GM18511 (cell line): ENCODE data around the gene RBM39.
"Not testable (repeated sequence)": the region's sequence is repeated elsewhere in the genome, so short reads cannot be mapped to it uniquely, and the experiment has no call there.

ENCODE experiments used
- ATAC-seq: cut with Tn5 transposase; IDR thresholded peaks from one replicate; pipeline ENCODE4 v1.9.1; 2021; ENCODE audit warnings: mild to moderate bottlenecking, moderate library complexity; ENCODE audit not compliant: unreplicated experiment

Gene RBM39

DNA sequence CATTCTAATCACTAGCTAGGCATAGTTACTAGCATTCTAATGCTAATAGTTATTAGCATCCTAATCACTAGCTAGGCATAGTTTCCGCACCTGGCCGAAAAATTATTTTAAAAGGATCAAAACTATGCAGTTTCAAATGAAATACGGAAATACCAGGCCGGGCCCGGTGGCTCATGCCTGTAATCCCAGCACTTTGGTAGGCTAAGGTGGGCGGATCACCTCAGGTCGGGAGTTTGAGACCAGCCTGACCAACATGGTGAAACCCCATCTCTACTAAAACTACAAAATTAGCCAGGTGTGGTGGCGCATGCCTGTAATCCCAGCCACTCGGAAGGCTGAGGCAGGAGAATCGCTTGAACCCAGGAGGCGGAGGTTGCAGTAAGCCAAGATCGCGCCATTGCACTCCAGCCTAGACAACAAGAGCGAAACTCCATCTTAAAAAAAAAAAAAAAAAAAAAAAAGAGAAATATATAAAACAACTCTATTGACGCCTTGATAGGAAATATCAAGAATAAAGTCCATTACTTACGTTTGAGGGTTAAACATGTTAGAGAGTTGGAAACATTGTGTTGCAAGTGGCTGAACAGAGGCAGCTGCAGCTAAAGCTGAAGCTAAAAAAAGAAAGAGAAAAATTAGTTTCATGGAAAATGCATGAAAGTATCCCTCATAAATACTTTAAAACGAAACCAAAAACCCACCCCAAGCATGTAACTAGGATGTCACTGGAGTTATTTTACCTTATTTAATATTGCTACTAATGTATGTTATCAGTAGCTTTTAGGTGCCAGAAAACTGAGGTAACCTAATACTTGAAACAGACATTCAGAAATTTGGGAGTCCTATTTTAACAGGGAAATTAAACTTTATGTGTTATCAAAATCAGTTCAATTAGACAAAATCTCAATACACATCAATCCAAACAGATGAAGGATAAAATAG, 35.2 kb downstream of the RBM39 start:
- ATAC-seq, result not testable (repeated sequence)

DNA sequence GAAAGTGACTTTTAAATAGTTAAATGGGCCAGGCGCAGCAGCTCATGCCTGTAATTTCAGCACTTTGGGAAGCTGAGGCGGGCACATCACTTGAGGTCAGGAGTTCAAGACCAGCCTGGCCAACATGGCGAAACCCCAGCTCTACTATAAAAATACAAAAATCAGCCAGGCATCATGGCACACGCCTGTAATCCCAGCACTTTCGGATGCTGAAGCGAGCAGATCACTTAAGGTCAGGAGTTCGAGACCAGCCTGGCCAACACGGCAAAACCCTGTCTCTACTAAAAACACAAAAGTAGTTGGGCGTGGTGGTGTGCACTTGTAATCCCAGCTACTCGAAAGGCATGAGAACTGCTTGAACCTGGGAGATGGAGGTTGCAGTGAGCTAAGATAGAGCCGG, 36.2 kb downstream of the RBM39 start:
- ATAC-seq, result not testable (repeated sequence)

DNA sequence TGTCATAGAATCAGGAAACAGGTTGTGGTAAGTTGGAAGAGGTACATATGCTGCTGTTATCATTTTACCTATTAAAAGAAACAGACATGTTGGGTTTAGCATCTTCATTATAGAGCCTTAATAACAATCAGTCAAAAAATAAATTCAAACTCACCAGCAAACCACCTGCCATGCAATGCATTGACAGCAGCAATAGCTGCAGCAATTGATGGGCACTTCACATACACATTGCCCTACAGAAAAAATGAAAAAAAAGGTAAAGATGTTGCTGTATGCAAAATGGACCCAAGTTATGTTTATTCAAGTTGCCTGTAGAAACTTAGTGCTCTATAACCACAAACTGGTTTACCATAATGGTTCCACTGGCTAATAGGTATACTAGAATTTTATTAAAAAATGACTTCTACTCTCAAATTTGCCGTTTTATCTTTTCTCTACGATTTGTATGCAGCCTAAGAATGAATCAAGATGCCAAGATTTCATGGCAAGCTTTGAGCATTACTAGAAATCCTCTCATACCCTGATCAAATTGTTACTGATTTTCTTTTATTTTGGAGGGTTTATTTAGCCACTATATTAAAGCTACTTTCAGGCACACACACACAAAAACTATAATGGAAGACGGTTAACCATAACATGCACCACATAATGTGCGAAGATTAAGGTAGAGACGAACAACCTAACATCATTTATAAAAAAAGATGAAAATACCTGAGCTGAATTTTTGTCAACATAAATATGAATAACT, 37.4 kb downstream of the RBM39 start:
- ATAC-seq, result no peak

DNA sequence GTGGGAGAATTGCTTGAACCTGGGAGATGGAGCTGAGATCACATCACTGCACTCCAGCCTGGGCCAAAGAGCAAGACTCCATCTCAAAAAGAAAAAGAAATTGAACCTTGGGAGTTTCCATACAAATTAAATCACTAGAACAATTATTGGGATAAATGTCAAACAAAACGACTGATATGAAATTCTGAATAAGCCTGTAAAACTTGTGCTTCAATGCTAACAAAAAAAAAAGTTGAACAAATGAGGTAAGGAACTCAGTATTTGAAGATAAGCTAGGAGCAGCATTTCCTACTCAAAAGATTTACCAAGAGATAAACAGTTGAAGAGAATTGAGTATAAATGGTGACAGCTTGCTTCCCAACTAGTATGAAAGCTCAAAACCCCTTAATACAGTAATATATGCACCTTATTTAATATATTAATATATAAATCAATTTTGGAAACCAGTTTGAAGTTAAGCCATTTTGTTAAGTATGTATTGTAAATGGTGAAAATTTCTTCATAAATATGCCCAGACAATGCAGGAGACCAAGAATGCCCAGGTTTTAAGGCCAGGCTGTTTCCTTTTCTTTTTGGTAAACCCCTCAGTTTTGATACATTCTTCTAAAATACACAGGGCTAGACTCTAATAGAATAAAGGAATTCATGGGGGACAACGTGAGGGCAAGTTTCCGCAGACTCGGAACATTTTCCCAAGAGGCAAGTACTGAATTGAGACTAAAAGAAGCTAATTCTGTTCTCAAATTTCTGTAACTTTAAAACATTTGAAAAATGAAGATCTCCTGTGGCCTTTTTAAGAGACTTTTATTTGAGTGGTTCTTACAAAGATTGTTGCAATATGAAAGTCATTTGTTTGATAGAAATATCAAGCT, 39.0 kb downstream of the RBM39 start:
- no peak for ATAC-seq

DNA sequence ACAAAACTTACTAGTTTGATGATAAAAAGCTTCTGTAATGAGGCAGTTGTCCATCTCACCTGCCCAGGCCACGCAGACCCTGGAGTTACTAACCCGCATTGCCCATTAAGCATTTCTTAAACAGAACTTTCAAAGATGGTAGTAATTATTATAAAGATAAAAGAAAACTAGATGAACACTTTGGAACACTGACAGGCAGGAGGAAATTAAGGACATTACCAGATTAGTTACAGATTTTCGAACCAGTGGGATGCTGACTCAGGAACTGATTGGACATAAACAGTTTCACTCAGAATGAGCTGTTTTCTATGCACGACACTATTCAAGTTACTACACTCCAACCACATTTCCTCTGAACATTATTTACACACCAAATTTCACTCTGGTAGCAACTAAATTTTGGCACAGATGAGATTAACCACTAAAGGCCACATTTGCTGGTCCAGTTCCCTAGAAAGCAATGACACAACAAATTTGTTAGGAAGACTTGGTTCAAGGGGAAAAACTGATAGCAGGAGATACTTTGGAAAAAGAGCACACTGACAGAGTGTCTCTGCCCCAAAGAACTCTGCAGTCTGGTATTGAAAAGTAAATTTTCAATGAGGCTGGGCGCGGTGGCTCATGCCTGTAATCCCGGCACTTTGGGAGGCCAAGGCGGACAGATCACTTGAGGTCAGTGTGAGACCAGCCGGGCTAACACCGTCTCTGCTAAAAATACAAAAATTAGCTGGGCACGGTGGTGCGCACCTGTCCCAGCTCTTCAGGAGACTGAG, 39.8 kb downstream of the RBM39 start:
- ATAC-seq, result no peak

DNA sequence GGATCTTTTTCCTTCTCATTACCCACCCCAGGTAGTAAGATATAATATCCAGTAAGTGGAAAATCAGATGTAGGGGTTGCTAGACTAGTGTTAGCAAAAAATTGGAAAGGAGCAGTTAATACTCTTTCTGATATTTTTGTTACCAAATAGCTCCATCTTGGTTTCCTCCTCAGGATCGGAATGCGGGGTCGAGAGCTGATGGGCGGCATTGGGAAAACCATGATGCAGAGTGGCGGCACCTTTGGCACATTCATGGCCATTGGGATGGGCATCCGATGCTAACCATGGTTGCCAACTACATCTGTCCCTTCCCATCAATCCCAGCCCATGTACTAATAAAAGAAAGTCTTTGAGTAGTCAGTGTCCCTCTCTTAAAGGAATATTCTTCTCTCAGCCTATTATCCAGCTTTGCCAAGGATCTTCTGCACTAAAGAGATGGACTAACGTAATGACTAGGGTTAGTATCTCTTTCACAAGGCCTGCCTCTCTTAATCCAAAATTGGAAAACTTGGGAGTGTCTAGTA, 41.4 kb downstream of the RBM39 start:
- no peak for ATAC-seq

DNA sequence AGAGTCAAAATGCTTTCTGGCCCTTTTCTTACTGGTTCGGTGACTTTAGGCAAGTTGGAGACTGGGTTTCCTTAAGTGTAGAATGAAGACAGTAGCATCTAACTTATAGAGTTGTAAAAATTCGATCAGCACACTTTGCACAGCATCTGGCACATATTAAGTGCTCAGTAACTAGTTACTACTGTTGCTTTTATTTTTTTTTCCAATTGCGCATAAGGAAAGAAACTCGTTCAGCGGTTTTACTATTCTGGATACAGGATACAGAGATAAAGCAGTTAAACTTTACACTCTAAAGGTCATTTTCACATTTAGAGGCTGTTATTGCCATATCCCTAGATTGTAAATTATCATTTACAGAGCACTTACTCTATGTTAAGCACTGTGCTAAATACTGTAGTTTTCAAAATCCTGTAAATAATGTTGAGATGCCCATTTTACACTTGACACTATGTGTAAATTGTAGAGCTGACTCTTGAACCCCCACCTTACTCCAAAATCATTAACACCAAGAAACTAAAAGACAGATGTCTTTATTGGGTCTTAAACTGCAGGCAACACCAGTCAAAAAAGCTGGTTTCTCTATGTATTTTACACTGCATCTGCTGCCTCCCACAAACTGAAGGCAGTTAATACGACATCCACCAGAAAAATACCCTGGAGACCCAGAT, 42.0 kb downstream of the RBM39 start:
- ATAC-seq, result no peak

DNA sequence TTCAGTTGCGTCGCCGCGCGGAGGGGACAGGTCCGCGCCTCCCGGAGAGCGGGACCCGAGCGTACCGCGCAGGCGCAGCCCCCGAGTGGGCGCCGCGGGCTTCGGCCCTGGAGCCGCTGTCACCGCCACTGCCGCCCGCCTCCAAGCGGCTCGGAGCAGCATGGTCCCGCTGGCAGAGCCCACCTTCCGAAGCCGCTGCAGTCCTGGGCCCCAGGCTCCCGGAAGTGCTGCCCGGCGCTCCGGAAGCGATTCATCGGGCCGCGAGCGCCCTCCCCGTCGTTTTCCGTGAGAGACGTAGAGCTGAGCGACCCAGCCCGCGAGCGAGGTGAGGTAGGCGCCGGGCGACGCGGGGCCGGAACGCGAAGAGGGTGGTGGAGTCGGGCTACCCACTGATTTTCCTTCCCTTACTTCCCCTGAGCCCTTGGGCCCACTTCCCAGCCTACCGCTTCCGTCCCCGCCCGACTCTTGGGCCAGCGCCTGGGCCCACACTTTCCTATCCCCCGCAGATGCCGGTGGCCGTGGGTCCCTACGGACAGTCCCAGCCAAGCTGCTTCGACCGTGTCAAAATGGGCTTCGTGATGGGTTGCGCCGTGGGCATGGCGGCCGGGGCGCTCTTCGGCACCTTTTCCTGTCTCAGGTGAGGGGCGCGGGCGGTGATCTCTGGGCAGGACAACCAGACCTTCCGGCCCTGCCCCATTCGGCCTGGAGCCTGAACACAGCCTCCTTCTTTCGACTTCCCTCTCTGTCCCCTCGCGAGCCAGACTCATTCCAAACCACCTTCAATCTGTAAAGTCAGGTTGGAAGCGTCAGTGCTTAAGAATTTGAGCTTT, 42.7 kb downstream of the RBM39 start, which contains the start of the genes NFS1 and ROMO1:
NFS1 (minus strand) TSS at position 226 of the 830 bp plus-strand sequence; CDS start at position 162, 64 bp downstream.
ROMO1 (plus strand) TSS at position 279 of the 830 bp plus-strand sequence; CDS start at position 507, 228 bp downstream.
- peak; percentile 92 for ATAC-seq

DNA sequence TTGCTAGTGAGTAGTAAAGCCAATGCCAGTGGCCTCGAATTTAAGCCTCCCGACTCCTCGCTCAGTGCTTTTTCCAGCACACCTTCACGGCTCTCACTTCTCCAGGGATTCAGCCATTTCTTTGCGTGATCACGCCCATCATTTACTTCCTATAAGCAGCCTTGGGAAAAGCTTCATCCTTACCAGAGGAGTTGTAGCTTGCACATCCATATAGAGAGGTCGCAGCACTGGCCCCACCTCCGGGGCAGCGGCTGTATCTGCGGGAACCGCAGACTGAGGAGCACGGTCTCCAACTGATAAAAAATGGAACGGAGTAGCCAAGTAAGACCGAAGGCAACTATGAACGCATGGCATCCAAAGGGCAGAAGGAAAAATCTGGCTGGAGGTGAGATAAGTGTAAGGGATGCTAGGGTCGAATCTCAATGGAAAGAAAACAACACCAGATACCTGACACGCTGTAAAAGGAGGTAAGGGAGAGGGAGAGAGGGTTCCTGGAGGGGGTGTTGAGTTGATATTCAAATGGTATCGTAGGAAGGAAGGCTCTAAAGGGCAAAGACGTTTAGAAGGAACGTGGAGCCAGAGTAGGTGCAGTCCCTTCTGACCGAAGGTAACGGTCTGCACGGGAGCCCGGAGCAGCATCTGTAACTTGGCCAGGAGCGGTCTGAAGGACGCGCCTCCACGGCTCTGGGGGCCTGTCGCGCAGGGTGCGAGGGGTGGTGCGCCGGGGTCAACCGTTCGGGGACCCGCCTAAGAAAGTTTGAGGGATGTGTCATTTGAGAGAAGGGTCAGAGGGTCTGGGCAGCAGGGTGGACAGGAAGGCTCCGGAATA, 43.5 kb downstream of the RBM39 start:
- ATAC-seq, result peak; percentile 38

DNA sequence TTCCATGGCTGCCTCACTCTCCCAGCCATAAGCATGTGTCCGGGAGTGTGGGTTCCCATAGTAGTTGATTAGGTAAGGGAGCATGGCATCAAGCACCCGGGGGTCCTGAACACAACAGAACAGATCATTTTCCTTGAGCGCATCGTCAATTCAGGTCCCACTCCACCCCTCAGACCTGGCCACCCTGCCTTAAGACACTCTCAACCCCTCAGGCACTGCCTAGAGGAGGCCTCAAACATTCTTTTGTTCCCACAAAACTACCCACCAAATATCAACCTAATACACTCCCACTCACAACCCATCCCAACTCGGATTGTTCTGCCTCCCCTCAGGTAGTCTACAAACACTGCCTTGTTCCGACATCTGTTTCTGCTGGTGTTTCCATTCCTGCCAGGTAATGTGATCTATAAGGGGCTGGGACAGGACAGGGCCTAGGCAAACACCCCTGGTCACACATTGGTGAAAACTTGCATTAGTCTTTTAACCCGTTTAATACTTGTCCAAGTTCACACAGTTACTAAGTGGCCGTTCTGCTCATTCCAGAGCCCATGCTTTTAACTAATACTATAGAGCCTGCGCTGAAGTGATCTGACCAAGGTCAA, 44.3 kb downstream of the RBM39 start:
- no peak for ATAC-seq

DNA sequence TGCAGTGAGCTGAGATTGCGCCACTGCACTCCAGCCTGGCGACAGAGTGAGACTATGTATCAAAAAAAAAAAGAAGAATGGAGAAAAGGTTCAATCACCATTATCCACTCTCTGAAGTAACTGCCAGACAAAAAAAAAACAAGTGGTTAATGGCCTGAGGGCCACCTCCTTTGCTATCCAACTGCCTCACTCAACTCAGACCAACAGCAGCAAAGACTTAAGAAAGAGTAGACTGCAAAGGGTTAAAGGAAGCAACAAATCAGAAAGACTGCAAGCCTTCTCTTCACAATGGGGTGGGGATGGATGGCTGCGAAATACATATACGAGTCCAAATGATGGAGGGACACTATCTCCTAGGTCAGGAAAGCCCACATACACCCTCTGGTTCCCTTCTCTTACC, 46.1 kb downstream of the RBM39 start:
- ATAC-seq, result no peak

DNA sequence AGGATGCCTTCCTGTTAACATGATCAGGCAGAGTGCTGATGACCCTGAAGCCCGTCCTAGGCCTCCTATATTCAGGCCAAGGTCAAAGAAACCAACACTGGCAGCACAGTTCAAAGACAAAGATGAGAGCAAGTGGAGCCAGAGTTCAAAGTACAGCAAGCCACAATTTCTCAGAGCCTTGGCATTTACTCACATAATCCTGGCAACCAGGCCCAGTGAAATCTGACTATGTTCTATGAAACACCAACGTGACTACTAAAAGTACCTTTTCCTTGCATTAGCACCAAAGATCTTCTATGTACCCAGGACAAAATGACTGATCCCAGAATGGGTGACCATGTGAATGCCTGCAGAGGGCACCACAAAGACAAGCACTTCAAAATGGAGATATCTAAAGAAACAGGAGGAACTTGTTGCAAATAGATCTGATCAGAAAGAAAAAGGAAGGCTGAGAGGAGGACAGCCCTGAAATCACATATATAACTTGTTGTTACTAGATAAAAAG, 46.8 kb downstream of the RBM39 start:
- no peak for ATAC-seq

DNA sequence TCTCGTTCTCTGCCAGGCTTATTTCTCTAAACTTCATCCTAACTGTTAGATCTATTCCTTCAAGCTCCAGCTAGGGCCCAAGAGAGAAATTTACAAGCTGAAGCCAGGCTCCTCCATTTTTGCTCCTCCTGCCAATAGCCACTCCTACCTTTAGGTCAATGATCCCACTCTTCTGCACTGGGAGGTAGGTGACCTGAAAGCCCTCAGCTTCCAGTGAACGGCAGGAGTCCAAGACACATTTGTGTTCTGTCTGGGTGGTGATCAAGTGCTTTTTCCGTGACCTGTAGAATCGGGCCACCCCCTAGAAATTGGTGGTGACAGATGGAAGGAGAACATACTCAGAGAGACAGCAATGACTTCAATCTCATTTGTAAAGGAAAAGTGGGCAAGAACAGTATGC, 51.8 kb downstream of the RBM39 start:
- ATAC-seq, result no peak

DNA sequence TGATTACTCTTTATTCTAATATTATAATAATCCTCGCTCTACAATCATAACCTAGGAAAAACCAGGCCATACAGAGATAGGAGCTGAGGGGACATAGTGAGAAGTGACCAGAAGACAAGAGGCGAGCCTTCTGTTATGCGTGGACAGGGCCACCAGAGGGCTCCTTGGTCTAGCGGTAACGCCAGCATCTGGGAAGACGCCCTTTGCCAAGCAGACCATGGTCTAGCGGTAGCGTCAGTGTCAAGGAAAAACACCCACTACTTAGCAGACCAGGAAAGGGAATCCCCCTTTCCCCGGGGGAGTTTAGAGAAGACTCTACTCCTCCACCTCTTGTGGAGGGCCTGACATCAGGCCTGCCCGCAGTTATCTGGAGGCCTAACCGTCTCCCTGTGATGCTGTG, 55.2 kb downstream of the RBM39 start:
- not testable (repeated sequence) for ATAC-seq

DNA sequence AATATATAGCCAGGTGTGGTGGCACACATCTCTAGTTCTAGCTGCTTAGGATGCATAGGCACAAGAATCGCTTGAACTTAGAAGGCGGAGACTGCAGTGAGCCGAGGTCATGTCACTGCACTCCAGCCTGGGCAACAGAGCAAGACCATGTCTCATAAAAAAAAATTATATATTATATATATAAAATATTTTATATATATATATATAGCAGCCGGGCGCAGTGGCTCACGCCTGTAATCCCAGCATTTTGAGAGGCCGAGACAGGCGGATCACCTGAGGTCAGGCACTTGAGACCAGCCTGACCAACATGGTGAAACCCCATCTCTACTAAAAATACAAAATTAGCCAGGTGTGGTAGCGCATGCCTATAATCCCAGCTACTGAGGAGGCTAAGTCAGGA, 56.7 kb downstream of the RBM39 start:
- not testable (repeated sequence) for ATAC-seq

DNA sequence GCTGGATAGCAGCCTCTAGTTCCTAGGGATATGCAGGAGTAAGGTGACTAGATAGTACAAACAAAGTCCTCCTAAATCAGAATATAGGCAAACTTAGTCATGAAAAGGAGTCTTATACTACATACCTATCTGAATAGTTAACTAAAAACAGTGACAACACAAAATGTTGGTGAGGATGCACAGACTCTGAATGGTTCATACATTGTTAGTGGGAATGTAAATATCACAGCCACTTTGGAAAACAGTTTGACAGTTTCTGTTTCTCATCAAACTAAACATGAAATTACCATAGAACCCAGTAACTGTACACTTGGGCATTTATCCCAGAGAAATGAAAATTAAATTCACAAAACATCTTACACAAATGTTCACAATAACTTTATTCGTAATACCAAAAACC, 60.1 kb downstream of the RBM39 start:
- ATAC-seq, result no peak
